B cell (primary cell): Measurements from ENCODE around the gene NCS1. TPM values are rescaled to one million over a fixed set of nuclear protein-coding genes. Genes with fewer than 3 reads are reported as not detected.

ENCODE experiments used
- ATAC-seq: fragments of 200-7000 bp; cut with Tn5 transposase; one replicate; pipeline ENCODE4 v1.10.0; 2021; ENCODE audit warnings: low read depth, mild to moderate bottlenecking, moderate number of reproducible peaks, moderate library complexity
- CTCF ChIA-PET: fragments of 350-600 bp; sonication (Branson Sonifier 250); formaldehyde crosslinking; loops from one replicate; lab custom pipeline; 2021; ENCODE audit warnings: antibody characterized with exemption, inconsistent platforms; lab: Charles Lee
- POLR2A ChIA-PET: fragments of 350-600 bp; sonication (Branson Sonifier 250); formaldehyde crosslinking; loops from one replicate; lab custom pipeline; 2021; ENCODE audit warnings: antibody characterized with exemption; lab: Charles Lee
- DNase-seq: peaks from one replicate; pipeline ENCODE4 v3.0.0; 2013
- H2AFZ ChIP-seq: 2 replicates; pipeline ENCODE4 v1.6.1; 2012; ENCODE audit warnings: mild to moderate bottlenecking, low read depth, low read length; ENCODE audit not compliant: insufficient read depth, poor library complexity, severe bottlenecking
- H3K27ac ChIP-seq, 2 donors: 1 replicate in 1 of 2; 2 replicates in 1 of 2; pipeline ENCODE4 v1.5.1; 2012 to 2013; ENCODE audit warnings: low read length in 2 of 2, mild to moderate bottlenecking in 2 of 2, moderate library complexity in 1 of 2
- H3K27me3 ChIP-seq, 4 experiments: fragments of 200-600 bp in 1 of 4; sonication (generic) in 1 of 4; replicated peaks in 1 of 4; 1 replicate in 2 of 4; 2 replicates in 2 of 4; pipeline versions ENCODE4 v1.6.1 to v1.7.0; 2013 to 2016; ENCODE audit warnings: low read length in 3 of 4, mild to moderate bottlenecking in 2 of 4, mixed read lengths in 1 of 4, moderate library complexity in 1 of 4; ENCODE audit not compliant: insufficient read depth in 4 of 4, control insufficient read depth in 3 of 4; ENCODE audit errors: control extremely low read depth in 1 of 4
- H3K36me3 ChIP-seq, 2 experiments: replicated peaks in 1 of 2; 1 replicate in 1 of 2; 2 replicates in 1 of 2; pipeline versions ENCODE4 v1.6.1 to v1.7.1; 2013; ENCODE audit warnings: low read length in 1 of 2; ENCODE audit not compliant: insufficient read depth in 2 of 2, control insufficient read depth in 1 of 2; ENCODE audit errors: control extremely low read depth in 1 of 2, extremely low read depth in 1 of 2
- H3K4me1 ChIP-seq, 2 donors: fragments of 200-600 bp in 1 of 2; sonication (generic) in 1 of 2; 1 replicate in 1 of 2; 2 replicates in 1 of 2; pipeline versions ENCODE4 v1.5.1 to v1.6.1; 2013 to 2017; ENCODE audit warnings: low read length in 2 of 2; ENCODE audit not compliant: control insufficient read depth in 2 of 2, insufficient read depth in 2 of 2
- H3K4me2 ChIP-seq: replicated peaks from 2 replicates; pipeline ENCODE3; 2012; ENCODE audit warnings: mild to moderate bottlenecking, low read depth, low read length; ENCODE audit not compliant: poor library complexity, severe bottlenecking
- H3K4me3 ChIP-seq, 5 experiments: fragments of 200-600 bp in 1 of 5; sonication (generic) in 1 of 5; 1 replicate in 3 of 5; 2 replicates in 2 of 5; pipeline versions ENCODE4 v1.5.1 to v1.7.0; 2011 to 2016; ENCODE audit warnings: low read length in 4 of 5, mild to moderate bottlenecking in 4 of 5, low read depth in 2 of 5, control low read depth in 1 of 5, moderate library complexity in 1 of 5; ENCODE audit not compliant: insufficient read depth in 1 of 5; ENCODE audit errors: control extremely low read depth in 1 of 5, extremely low read depth in 1 of 5
- H3K79me2 ChIP-seq: fragments of 200-600 bp; sonication (generic); one replicate; pipeline ENCODE4 v1.6.0; 2016; ENCODE audit warnings: low read length; ENCODE audit not compliant: control insufficient read depth, insufficient read depth
- H3K9ac ChIP-seq: fragments of 200-600 bp; sonication (generic); 2 replicates; pipeline ENCODE4 v1.6.1; 2017; ENCODE audit warnings: mild to moderate bottlenecking, low read length, moderate library complexity
- H3K9me3 ChIP-seq, 3 donors: one replicate each; pipeline versions ENCODE4 v1.6.1 to v1.7.1; 2013; ENCODE audit warnings: low read length in 2 of 3; ENCODE audit not compliant: control insufficient read depth in 2 of 3, insufficient read depth in 1 of 3; ENCODE audit errors: control extremely low read depth in 1 of 3
- H4K20me1 ChIP-seq: 2 replicates; pipeline ENCODE4 v1.6.0; 2012; ENCODE audit warnings: mild to moderate bottlenecking, low read length; ENCODE audit not compliant: insufficient read depth, control insufficient read depth, poor library complexity, severe bottlenecking
- H3K27ac Mint-ChIP-seq: one replicate; pipeline ENCODE4 v1.8.0; 2021; ENCODE audit warnings: mixed read lengths
- H3K27me3 Mint-ChIP-seq: one replicate; pipeline ENCODE4 v1.8.0; 2021; ENCODE audit warnings: mixed read lengths
- H3K4me1 Mint-ChIP-seq: one replicate; pipeline ENCODE4 v1.8.0; 2021; ENCODE audit warnings: mixed read lengths
- H3K4me3 Mint-ChIP-seq: one replicate; pipeline ENCODE4 v1.8.0; 2021; ENCODE audit warnings: mixed read lengths
- H3K9me3 Mint-ChIP-seq: one replicate; pipeline ENCODE4 v1.8.0; 2022; ENCODE audit warnings: mixed read lengths; ENCODE audit not compliant: insufficient read depth
- CTCF ChIP-seq: fragments of 200-600 bp; IDR thresholded peaks from one replicate; pipeline ENCODE4 v1.8.0; 2022; ENCODE audit warnings: antibody characterized with exemption, mild to moderate bottlenecking
- EZH2 ChIP-seq: IDR thresholded peaks from 2 replicates; pipeline ENCODE4 v1.6.1; 2012; ENCODE audit warnings: borderline replicate concordance, low read depth, mild to moderate bottlenecking, moderate library complexity, low read length; ENCODE audit not compliant: insufficient read depth, poor library complexity, severe bottlenecking
- WGBS: methylation state at CpG from one replicate; pipeline ENCODE4 v1.1.5; 2013; ENCODE audit warnings: missing lambda C conversion rate; ENCODE audit not compliant: insufficient coverage; 5-methylcytosine and 5-hydroxymethylcytosine counted together
- intact Hi-C: fragments of 100-400 bp; cut with micrococcal nuclease; formaldehyde crosslinking; loops from one replicate; pipeline ENCODE4 v1.10.0; 2022
- polyA plus RNA-seq: library from polyadenylated mRNA; depleted of rRNA; stranded (reverse); fragments of >200 nt; gene quantifications from 2 replicates; pipeline ENCODE4 v1.2.3, GENCODE V29; 2012
- total RNA-seq, 2 donors: library from RNA; stranded (reverse); fragments of 120-200 nt in 1 of 2; gene quantifications; 1 replicate in 1 of 2; 2 replicates in 1 of 2; pipeline versions ENCODE4 v1.2.3 to v1.2.4, GENCODE V29; 2013 to 2022

Gene NCS1
- total and polyA plus RNA-seq, 2 donors (not counting 1 experiment from before 2014, with no cell fraction given): 0.39 TPM; not detected in 1

GRCh38 chr9:130129432-130130061, 42.7 kb upstream of the NCS1 start:
- H2AFZ ChIP-seq: peak overlapping the region; percentile 55
- WGBS: 93% methylated on average over 17 of the region's 22 CpGs
- no peaks in the 10 kb centered on the region for H3K9me3 ChIP-seq
- ChIA-PET CTCF (interaction anchor here (1.3 to 2.4 kb wide), 4 partner anchors 22 to 110 kb away, joined by 4 to 34 read pairs (median 5); no protein-coding TSS in a partner anchor), POLR2A (no interaction called here)
- intact Hi-C loops: loop anchor here (2.0 kb wide), 1 partner anchor 23 kb away; no protein-coding TSS in a partner anchor
- ATAC-seq (no peak), DNase-seq (no peak)
- no peaks in the 10 kb centered on the region for H3K79me2 ChIP-seq
- no peaks in the 10 kb centered on the region for H3K27me3 ChIP-seq
- H3K27ac ChIP-seq: peak overlapping the region; percentile 81 to 96
- H3K4me3 Mint-ChIP-seq: peak overlapping the region; percentile 82
- no peaks in the 10 kb centered on the region for H3K27me3 Mint-ChIP-seq
- H4K20me1 ChIP-seq: no peaks in the 10 kb centered on the region
- H3K9ac ChIP-seq: peak overlapping the region; percentile 53
- H3K27ac Mint-ChIP-seq: peak overlapping the region; percentile 97
- H3K4me1 Mint-ChIP-seq: peaks cover 41% of the 10 kb centered on the region
- H3K4me1 ChIP-seq: peaks cover 32 to 37% of the 10 kb centered on the region in 2 donors
- TF ChIP-seq EZH2 (no peak), CTCF (no peak)
- H3K9me3 Mint-ChIP-seq: no peaks in the 10 kb centered on the region
- peaks cover 0 to 13% of the 10 kb centered on the region in 2 experiments for H3K36me3 ChIP-seq
- peak overlapping the region in 1 of 5 experiments; percentile 41 for H3K4me3 ChIP-seq
- H3K4me2 ChIP-seq: peak overlapping the region; percentile 73

GRCh38 chr9:130132746-130133145, 39.5 kb upstream of the NCS1 start:
- TF ChIP-seq CTCF (no peak), EZH2 (no peak)
- ATAC-seq (no peak), DNase-seq (no peak)
- Histone ChIP-seq H4K20me1 (no peaks in the 10 kb centered on the region), H3K9me3 (no peaks in the 10 kb centered on the region), H2AFZ (no peak overlapping the region), H3K36me3 (peaks cover 0 to 24% of the 10 kb centered on the region in 2 experiments), H3K79me2 (no peaks in the 10 kb centered on the region), H3K4me1 (peaks cover 24 to 26% of the 10 kb centered on the region in 2 donors), H3K4me3 (no peak overlapping the region), H3K27me3 (no peaks in the 10 kb centered on the region), H3K9ac (no peak overlapping the region), H3K27ac (no peak overlapping the region), H3K4me2 (no peak overlapping the region)
- Mint-ChIP-seq H3K9me3 (no peaks in the 10 kb centered on the region), H3K27me3 (no peaks in the 10 kb centered on the region), H3K4me1 (peaks cover 31% of the 10 kb centered on the region), H3K27ac (no peak overlapping the region), H3K4me3 (no peak overlapping the region)
- ChIA-PET POLR2A (no interaction called here), CTCF (no interaction called here)
- WGBS: 100% methylated on average over 5 of the region's 7 CpGs
- intact Hi-C loops: no loop called here
